Renal pelvis (tissue), 4 donors: ENCODE results near the gene UQCRFS1. TPM values are rescaled to one million over a fixed set of nuclear protein-coding genes. Genes with fewer than 3 reads are reported as not detected.

Experiments used
- DNase-seq: peaks from one replicate; pipeline ENCODE4 v3.0.0-alpha.2; 2013
- polyA plus RNA-seq, 3 donors: library from polyadenylated mRNA; unstranded; fragments of 120-200 nt; gene quantifications; one replicate each; pipeline ENCODE4 v1.2.1, GENCODE V29; 2013; ENCODE audit not compliant: insufficient read length in 3 of 3

Gene UQCRFS1
- polyA plus RNA-seq, 3 donors = 28.9 to 37.6 (median 30.8) TPM

DNA sequence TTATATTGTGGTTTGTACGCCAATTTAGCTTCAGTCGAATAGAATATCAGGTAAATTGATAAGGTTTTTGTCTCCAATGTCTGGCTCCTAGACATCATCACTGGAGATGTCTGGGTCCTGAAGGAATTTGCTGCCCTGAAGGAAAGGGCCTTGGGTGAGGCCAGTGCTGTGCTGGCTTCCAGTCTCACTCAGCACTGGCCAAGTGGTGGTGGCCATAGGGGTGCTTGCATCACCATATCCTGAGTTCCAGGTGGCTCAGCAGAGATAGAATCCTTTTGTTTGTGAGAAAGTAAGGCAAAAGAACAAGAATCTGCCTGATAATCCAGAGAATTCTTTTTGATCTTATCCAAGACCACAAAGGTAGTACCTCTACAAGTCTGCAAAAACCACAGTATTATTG lies 39.1 kb downstream of the UQCRFS1 start:
- no peak for DNase-seq

DNA sequence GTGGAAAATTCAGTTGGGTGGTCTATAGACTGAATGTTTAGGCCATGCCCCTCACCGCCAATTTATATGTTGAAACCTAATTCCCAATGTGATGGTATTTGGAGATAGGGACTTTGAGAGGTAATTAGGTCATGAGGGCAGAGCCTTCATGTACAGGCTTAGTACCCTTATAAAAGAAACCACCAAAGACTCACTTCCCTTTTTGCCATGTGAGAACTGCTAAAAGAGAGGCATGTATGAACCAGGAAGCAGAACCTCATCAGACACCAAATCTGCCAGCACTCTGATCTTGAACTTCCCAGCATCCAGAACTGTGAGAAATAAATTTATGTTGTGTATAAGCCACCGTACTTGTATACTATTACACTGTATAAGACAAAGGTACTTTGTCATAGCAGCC lies 40.6 kb downstream of the UQCRFS1 start:
- DNase-seq = no peak

DNA sequence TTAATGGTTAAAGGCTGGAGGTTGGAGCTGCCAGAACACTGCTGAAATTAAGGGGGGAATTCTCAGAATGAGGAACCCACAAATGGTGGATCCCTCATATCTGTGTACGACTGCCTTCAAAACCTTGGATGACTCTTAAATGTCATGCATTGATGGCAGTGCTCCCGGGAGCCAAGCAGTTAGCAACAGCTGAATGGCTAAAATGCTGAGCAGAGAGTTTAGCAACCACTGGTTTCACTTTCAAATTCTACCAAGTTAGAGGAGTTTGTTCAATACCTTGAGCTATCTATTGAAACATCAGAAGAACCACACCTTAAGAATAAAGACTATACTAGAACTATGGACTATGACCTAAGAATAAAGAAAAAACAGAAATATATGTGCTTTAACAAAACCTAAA lies 41.4 kb downstream of the UQCRFS1 start:
- no peak for DNase-seq

DNA sequence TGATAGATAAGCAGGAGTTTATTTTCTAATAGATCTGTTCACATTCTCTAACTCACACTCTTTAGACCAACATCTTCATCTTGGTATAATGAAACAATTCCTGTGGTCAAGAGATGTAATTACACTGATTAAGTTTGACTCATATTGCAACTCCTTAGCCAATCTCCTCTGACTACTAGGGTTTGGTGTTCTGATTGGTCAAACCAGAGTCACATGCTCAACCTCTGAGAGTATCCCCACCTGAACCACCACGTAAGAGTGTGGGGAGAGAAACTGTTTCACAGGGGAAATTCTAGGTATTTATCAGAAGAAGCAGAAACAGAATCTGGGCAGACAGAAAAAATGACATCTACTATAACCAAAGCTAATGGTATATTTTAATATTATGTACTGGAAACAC lies 42.4 kb downstream of the UQCRFS1 start:
- DNase-seq = no peak

DNA sequence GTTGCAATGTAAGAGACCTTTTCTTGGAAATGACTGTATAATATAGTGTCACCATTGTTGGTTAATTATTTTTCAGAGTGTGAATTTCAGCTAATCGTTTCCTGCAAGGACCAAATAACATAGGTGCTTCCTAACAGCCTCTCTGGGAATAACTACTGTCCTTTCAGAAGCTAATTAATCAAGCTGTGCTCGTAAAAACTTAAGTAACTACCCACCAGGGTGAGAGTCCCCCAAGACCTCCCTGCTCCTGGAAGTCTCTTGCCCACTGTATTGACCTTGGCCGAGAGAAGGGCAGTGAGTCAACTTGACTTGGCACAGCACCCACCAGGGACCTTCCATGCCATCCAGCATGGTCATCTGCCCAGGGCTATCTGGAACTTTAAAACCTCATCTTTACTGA lies 50.3 kb downstream of the UQCRFS1 start:
- no peak for DNase-seq

DNA sequence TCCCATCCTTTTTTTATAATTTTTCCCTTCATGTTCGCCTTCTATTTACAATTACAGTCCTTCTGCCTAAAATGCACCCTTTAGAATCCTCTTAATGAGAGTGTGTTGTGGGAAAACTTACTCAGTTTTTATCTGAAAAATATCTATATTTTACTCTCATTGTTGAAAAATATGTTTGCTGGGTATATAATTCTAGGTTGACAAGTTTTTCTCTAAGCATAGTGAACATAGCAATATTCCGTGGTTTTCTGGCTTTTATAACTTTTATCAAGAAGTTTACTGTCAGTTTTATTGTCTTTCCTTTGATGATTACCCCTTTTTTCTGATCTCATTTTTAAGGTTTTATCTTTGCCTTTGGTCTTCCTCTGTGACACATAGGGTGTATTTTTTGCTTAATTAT lies 57.3 kb downstream of the UQCRFS1 start:
- DNase-seq = no peak
